ENCODE data around the gene PPFIBP2.

GRCh38 chr11:7532405-7533145, 18.8 kb downstream of the PPFIBP2 start:
- no peak for TF ChIP-seq ZNF626 (tag by site-specific recombination; IDR thresholded peaks at IDR 0.05)
- TF ChIP-seq ZSCAN5A (tag by site-specific recombination; IDR thresholded peaks at IDR 0.05), result no peak
- no peak for TF ChIP-seq ZNF223 (tag by site-specific recombination; IDR thresholded peaks at IDR 0.05)
- no peak for TF ChIP-seq KLF17 (tag by site-specific recombination; IDR thresholded peaks at IDR 0.05)
- TF ChIP-seq HOXA7 (CRISPR knock-in tag; IDR thresholded peaks at IDR 0.05; ENCODE audit: borderline replicate concordance), result no peak
- TF ChIP-seq CTCF (tag by site-specific recombination; IDR thresholded peaks at IDR 0.05), result no peak

Data from HEK293 (cell line).